IMR-90 (cell line): ENCODE data around the gene RBM48. TPM values are rescaled to one million over a fixed set of nuclear protein-coding genes. Genes with fewer than 3 reads are reported as not detected.

Experiments
- ATAC-seq: fragments of 200-7000 bp; cut with Tn5 transposase; 2 replicates; pipeline ENCODE4 v1.9.1; 2020; ENCODE audit warnings: low read depth, mild to moderate bottlenecking, moderate library complexity
- BruUV-seq: library from RNA; stranded (reverse); fragments of 400-500 nt; replicated peaks from 2 replicates; lab custom pipeline; 2021; lab: Mats Ljungman, UMichigan
- CTCF ChIA-PET: fragments of 300-600 bp; formaldehyde crosslinking; extraction: SDS; loops from one replicate; lab custom pipeline; 2021; ENCODE audit warnings: antibody characterized with exemption; lab: Yijun Ruan, JAX
- POLR2A ChIA-PET: fragments of 300-600 bp; sonication (Branson Sonifier 250); formaldehyde crosslinking; loops from one replicate; lab custom pipeline; 2022; ENCODE audit warnings: antibody characterized with exemption; ENCODE audit not compliant: unreplicated experiment; lab: Charles Lee
- DNase-seq: peaks from one replicate; pipeline ENCODE4 v3.0.0; 2013
- H2AFZ ChIP-seq: replicated peaks from 2 replicates; pipeline ENCODE3; 2013; ENCODE audit warnings: low read length, mild to moderate bottlenecking; ENCODE audit not compliant: poor library complexity
- H2AK5ac ChIP-seq: 2 replicates; pipeline ENCODE4 v1.6.1; 2013; ENCODE audit warnings: low read depth, low read length, inconsistent platforms
- H2AK9ac ChIP-seq: replicated peaks from 2 replicates; pipeline ENCODE3; 2013; ENCODE audit warnings: mild to moderate bottlenecking, low read depth, low read length, moderate library complexity; ENCODE audit not compliant: poor library complexity
- H2BK120ac ChIP-seq: 2 replicates; pipeline ENCODE4 v1.6.1; 2013; ENCODE audit warnings: low read depth, low read length, inconsistent platforms
- H2BK15ac ChIP-seq: 3 replicates; pipeline ENCODE4 v1.6.1; 2013; ENCODE audit warnings: low read depth, low read length, inconsistent platforms
- H2BK20ac ChIP-seq: 2 replicates; pipeline ENCODE4 v1.6.1; 2013; ENCODE audit warnings: low read depth, mild to moderate bottlenecking, inconsistent platforms, low read length, moderate library complexity
- H2BK5ac ChIP-seq: 2 replicates; pipeline ENCODE4 v1.6.1; 2013; ENCODE audit warnings: mild to moderate bottlenecking, low read depth, low read length, inconsistent platforms; ENCODE audit not compliant: poor library complexity, severe bottlenecking
- H3K14ac ChIP-seq: replicated peaks from 2 replicates; pipeline ENCODE4 v1.6.1; 2013; ENCODE audit warnings: low read depth, low read length, inconsistent platforms
- H3K18ac ChIP-seq: 2 replicates; pipeline ENCODE4 v1.6.1; 2013; ENCODE audit warnings: low read depth, low read length, control low read depth
- H3K23ac ChIP-seq: 2 replicates; pipeline ENCODE4 v1.6.1; 2013; ENCODE audit warnings: low read depth, low read length, inconsistent platforms
- H3K27ac ChIP-seq: 2 replicates; pipeline ENCODE4 v1.5.1; 2013; ENCODE audit warnings: mild to moderate bottlenecking, control low read depth, low read length; ENCODE audit not compliant: insufficient read depth
- H3K27me3 ChIP-seq: 2 replicates; pipeline ENCODE4 v1.6.1; 2013; ENCODE audit warnings: low read length; ENCODE audit not compliant: control insufficient read depth, insufficient read depth
- H3K36me3 ChIP-seq: 2 replicates; pipeline ENCODE4 v1.6.1; 2013; ENCODE audit warnings: low read length, mixed read lengths; ENCODE audit not compliant: control insufficient read depth, insufficient read depth
- H3K4ac ChIP-seq: 2 replicates; pipeline ENCODE4 v1.6.1; 2013; ENCODE audit warnings: low read depth, low read length, inconsistent platforms
- H3K4me1 ChIP-seq: 2 replicates; pipeline ENCODE4 v1.6.1; 2013; ENCODE audit warnings: low read length, mixed read lengths; ENCODE audit not compliant: control insufficient read depth, insufficient read depth
- H3K4me2 ChIP-seq: 2 replicates; pipeline ENCODE4 v1.6.1; 2013; ENCODE audit warnings: low read depth, mild to moderate bottlenecking, control low read depth, low read length, moderate library complexity
- H3K4me3 ChIP-seq: 2 replicates; pipeline ENCODE4 v1.5.1; 2013; ENCODE audit warnings: low read depth, mild to moderate bottlenecking, control low read depth, low read length, moderate library complexity; ENCODE audit not compliant: insufficient read depth
- H3K56ac ChIP-seq: 2 replicates; pipeline ENCODE4 v1.6.1; 2013; ENCODE audit warnings: low read length, inconsistent platforms; ENCODE audit not compliant: insufficient read depth; ENCODE audit errors: extremely low read depth
- H3K79me1 ChIP-seq, 2 experiments: 2 replicates each; pipeline ENCODE4 v1.6.1; 2013; ENCODE audit warnings: low read length in 2 of 2, inconsistent platforms in 1 of 2, low read depth in 1 of 2
- H3K9ac ChIP-seq: 2 replicates; pipeline ENCODE4 v1.6.1; 2013; ENCODE audit warnings: low read depth, low read length, control low read depth
- H3K9me1 ChIP-seq: 2 replicates; pipeline ENCODE4 v1.6.1; 2013; ENCODE audit warnings: low read length, inconsistent platforms; ENCODE audit not compliant: insufficient read depth
- H3K9me3 ChIP-seq: 2 replicates; pipeline ENCODE4 v1.6.1; 2013; ENCODE audit warnings: low read length; ENCODE audit not compliant: control insufficient read depth, insufficient read depth
- H4K20me1 ChIP-seq: 2 replicates; pipeline ENCODE4 v1.6.1; 2013; ENCODE audit warnings: low read length, inconsistent platforms; ENCODE audit not compliant: insufficient read depth
- H4K5ac ChIP-seq: 2 replicates; pipeline ENCODE4 v1.6.1; 2013; ENCODE audit warnings: mild to moderate bottlenecking, low read depth, low read length, control low read depth
- H4K8ac ChIP-seq, 2 experiments: 2 replicates each; pipeline ENCODE4 v1.6.1; 2013; ENCODE audit warnings: low read depth in 2 of 2, low read length in 2 of 2, control low read depth in 1 of 2, inconsistent platforms in 1 of 2
- H4K91ac ChIP-seq: 2 replicates; pipeline ENCODE4 v1.6.1; 2013; ENCODE audit warnings: low read depth, low read length, inconsistent platforms; ENCODE audit not compliant: insufficient read depth
- BHLHE40 ChIP-seq: fragments of 150-350 bp; IDR thresholded peaks from 2 replicates; pipeline ENCODE4 v1.6.1; 2016; ENCODE audit warnings: mild to moderate bottlenecking, low read depth, low read length
- CEBPB ChIP-seq: IDR thresholded peaks from 2 replicates; pipeline ENCODE4 v1.6.1; 2012; ENCODE audit warnings: low read depth, low read length, improper control_type of control experiment
- NFE2L2 ChIP-seq: fragments of 150-350 bp; IDR thresholded peaks from 2 replicates; pipeline ENCODE4 v1.6.1; 2016; ENCODE audit warnings: low read depth, mild to moderate bottlenecking, low read length
- POLR2A ChIP-seq: IDR thresholded peaks from 2 replicates; pipeline ENCODE4 v1.6.1; 2012; ENCODE audit warnings: mild to moderate bottlenecking, low read depth, low read length
- RAD21 ChIP-seq: IDR thresholded peaks from 2 replicates; pipeline ENCODE4 v1.6.1; 2012; ENCODE audit warnings: low read length, improper control_type of control experiment
- WGBS, 2 experiments: methylation state at CpG; one replicate each; pipeline versions ENCODE4 v1.1.5 to v1.1.7; 2013; ENCODE audit warnings: missing lambda C conversion rate in 2 of 2; ENCODE audit not compliant: insufficient read length in 1 of 2; ENCODE audit errors: extremely low coverage in 2 of 2; 5-methylcytosine and 5-hydroxymethylcytosine counted together
- dilution Hi-C: fragments of 300-500 bp; cut with HindIII; formaldehyde crosslinking; loops from one replicate; pipeline ENCODE4 v1.14.3; 2018; ENCODE audit warnings: low sequenced_read_pairs; ENCODE audit not compliant: unreplicated experiment
- in situ Hi-C: fragments of 300-500 bp; cut with MboI; formaldehyde crosslinking; loops from 3 replicates; pipeline ENCODE4 v1.14.3; 2019; ENCODE audit warnings: low sequenced_read_pairs, inconsistent platforms, mixed read lengths
- intact Hi-C: fragments of 100-400 bp; cut with micrococcal nuclease; formaldehyde crosslinking; loops from 2 replicates; pipeline ENCODE4 v1.10.0; 2022
- polyA plus RNA-seq, 3 experiments: library from polyadenylated mRNA; depleted of rRNA; stranded (reverse); fragments of >200 nt; gene quantifications; 2 replicates each; pipeline ENCODE4 v1.2.3, GENCODE V29; 2012; ENCODE audit warnings: low replicate concordance in 1 of 3
- total RNA-seq: library from RNA; depleted of rRNA; stranded (reverse); fragments of >200 nt; gene quantifications from 2 replicates; pipeline ENCODE4 v1.2.3, GENCODE V29; 2012

RBM48 gene
- total and polyA plus RNA-seq, 2 of the 4 experiments (the other 2 are of a cell fraction) = 5.1 to 5.6 TPM

- POLR2A ChIA-PET = no interaction called here
- dilution Hi-C loops = no loop called here
Measured at GRCh38 chr7:92523110-92523509, 5.5 kb upstream of the RBM48 start.

More at GRCh38 chr7:92523110-92523509, 5.5 kb upstream of the RBM48 start:
- Histone ChIP-seq H2AK9ac (no peak overlapping the region), H2BK5ac (no peak overlapping the region), H4K20me1 (no peaks in the 10 kb centered on the region), H2BK20ac (no peak overlapping the region), H3K4me2 (no peak overlapping the region), H3K79me1 (peaks cover 18 to 36% of the 10 kb centered on the region in 2 experiments), H2BK120ac (no peak overlapping the region), H3K4me3 (no peak overlapping the region), H3K4me1 (no peaks in the 10 kb centered on the region; the same call in 1 of the 2 replicates), H3K27ac (no peak overlapping the region), H3K14ac (no peak overlapping the region), H3K23ac (no peak overlapping the region), H4K91ac (no peak overlapping the region), H3K9me3 (no peaks in the 10 kb centered on the region), H4K8ac (no peak overlapping the region), H3K36me3 (peaks cover 3% of the 10 kb centered on the region; the same call in 1 of the 2 replicates), H4K5ac (no peak overlapping the region), H3K27me3 (no peaks in the 10 kb centered on the region), H3K18ac (no peak overlapping the region), H3K9me1 (no peaks in the 10 kb centered on the region; the same call in 1 of the 2 replicates), H2AK5ac (no peak overlapping the region), H3K9ac (no peak overlapping the region), H2BK15ac (no peak overlapping the region), H2AFZ (no peak overlapping the region), H3K56ac (no peak overlapping the region), H3K4ac (no peak overlapping the region)
- ATAC-seq (no peak), DNase-seq (no peak)
- CTCF ChIA-PET = no interaction called here
- BruUV-seq = no TSS peak
- 100% methylated on average over 1 of the region's 2 CpGs; no CpG with 5 or more reads in 1 of the 2 experiments for WGBS, 2 experiments
- intact Hi-C loops = no loop called here
- in situ Hi-C loops = no loop called here
- TF ChIP-seq BHLHE40 = no peak
- no peak for TF ChIP-seq POLR2A
- TF ChIP-seq RAD21 = no peak
- TF ChIP-seq CEBPB = no peak
- TF ChIP-seq NFE2L2 = no peak
